ENCODE measurements around the gene SLC5A4.

Gene SLC5A4

DNA sequence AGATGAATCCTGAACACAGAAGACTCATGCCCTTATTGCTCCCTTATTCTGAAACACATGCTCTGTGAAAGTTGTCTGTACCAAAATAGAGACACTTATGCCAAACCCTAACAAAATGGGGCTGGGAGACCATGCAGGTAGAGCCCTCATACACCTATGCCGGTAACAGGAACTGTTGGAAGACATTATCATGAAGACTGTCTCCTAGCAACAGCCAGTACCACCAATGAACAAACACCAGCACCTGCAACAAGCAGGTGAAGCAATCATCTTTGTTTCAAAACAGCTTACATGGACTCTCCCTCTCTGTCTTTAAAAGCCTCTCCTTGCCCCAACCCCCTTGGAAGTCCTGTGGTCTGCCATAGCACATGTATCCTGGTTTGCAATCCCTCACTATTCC is 17.2 kb downstream of the SLC5A4 start:
- H3K4me1 ChIP-seq (ENCODE audit: control insufficient read depth, insufficient read depth, low read depth, low read length): no peaks in the 10 kb centered on the region
- no peak overlapping the region for H2BK12ac ChIP-seq (ENCODE audit: low read length in 2 of 2)
- H3K23ac ChIP-seq (ENCODE audit: low read length in 2 of 2): no peak overlapping the region
- H3K27ac ChIP-seq (ENCODE audit: low read length, poor library complexity, severe bottlenecking): no peak overlapping the region
- H3K18ac ChIP-seq (ENCODE audit: low read depth in 1 of 2, low read length in 2 of 2): no peak overlapping the region
- 76% methylated on average over 1 of the region's 1 CpG for WGBS
- H3K14ac ChIP-seq (ENCODE audit: low read length in 2 of 2): no peak overlapping the region
- no peak overlapping the region for H3K4me2 ChIP-seq (ENCODE audit: low read length, poor library complexity, severe bottlenecking)
- H2BK5ac ChIP-seq (ENCODE audit: low read depth, low read length, poor library complexity, severe bottlenecking): no peak overlapping the region
- H2BK120ac ChIP-seq (ENCODE audit: low read depth, low read length): no peak overlapping the region
- peaks cover 6 to 37% of the 10 kb centered on the region in 2 experiments for H3K27me3 ChIP-seq (ENCODE audit: control insufficient read depth in 1 of 2, insufficient read depth in 1 of 2, low read length in 2 of 2)
- H3K36me3 ChIP-seq (ENCODE audit: control insufficient read depth in 1 of 2, insufficient read depth in 2 of 2, low read depth in 1 of 2, low read length in 2 of 2): no peaks in the 10 kb centered on the region
- no peak overlapping the region for H2AK5ac ChIP-seq (ENCODE audit: low read length, severe bottlenecking)
- H3K79me1 ChIP-seq (replicated peaks; ENCODE audit: low read length, poor library complexity, severe bottlenecking): no peaks in the 10 kb centered on the region
- no peak overlapping the region for H3K9ac ChIP-seq (ENCODE audit: low read length)
- H3K9me3 ChIP-seq (ENCODE audit: control insufficient read depth, low read length): no peaks in the 10 kb centered on the region
- DNase-seq: no peak
- no peak overlapping the region for H4K91ac ChIP-seq (ENCODE audit: low read length)
- no peak overlapping the region for H2BK15ac ChIP-seq (ENCODE audit: low read depth, poor library complexity, severe bottlenecking)
- H2AFZ ChIP-seq (ENCODE audit: low read depth, low read length): no peak overlapping the region
- no peak overlapping the region for H4K8ac ChIP-seq (ENCODE audit: low read length)
- H3K4ac ChIP-seq (ENCODE audit: low read depth in 1 of 2, low read length in 2 of 2): no peak overlapping the region
- H3K4me3 ChIP-seq (ENCODE audit: insufficient read depth in 1 of 2, low read depth in 1 of 2, low read length in 2 of 2): no peak overlapping the region

DNA sequence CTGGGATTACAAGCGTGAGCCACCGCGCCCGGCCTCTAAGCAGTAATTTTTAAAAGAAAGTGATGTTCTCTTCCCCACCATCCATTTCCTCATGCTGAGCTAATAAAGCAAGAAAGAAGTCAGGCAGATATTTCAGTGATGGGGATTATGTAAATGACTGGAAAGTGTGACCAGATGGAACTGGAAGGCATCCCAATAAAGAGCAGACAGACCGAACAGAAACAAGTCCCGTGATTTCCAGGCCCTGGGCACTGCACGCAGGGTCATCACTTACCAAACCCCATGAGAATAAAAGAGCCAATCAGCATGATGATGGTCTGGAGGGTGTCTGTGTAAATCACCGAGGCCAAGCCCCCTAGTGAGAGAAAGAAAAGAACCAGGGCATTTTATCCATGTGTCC is 18.2 kb downstream of the SLC5A4 start:
- DNase-seq: no peak
- Histone ChIP-seq H2BK120ac (ENCODE audit: low read depth, low read length) (no peak overlapping the region), H2BK15ac (ENCODE audit: low read depth, poor library complexity, severe bottlenecking) (no peak overlapping the region), H3K27me3 (ENCODE audit: control insufficient read depth in 1 of 2, insufficient read depth in 1 of 2, low read length in 2 of 2) (peaks cover 6 to 42% of the 10 kb centered on the region in 2 experiments), H3K9ac (ENCODE audit: low read length) (no peak overlapping the region), H3K9me3 (ENCODE audit: control insufficient read depth, low read length) (no peaks in the 10 kb centered on the region), H3K4me2 (ENCODE audit: low read length, poor library complexity, severe bottlenecking) (no peak overlapping the region), H3K18ac (ENCODE audit: low read depth in 1 of 2, low read length in 2 of 2) (no peak overlapping the region), H3K14ac (ENCODE audit: low read length in 2 of 2) (no peak overlapping the region), H2BK12ac (ENCODE audit: low read length in 2 of 2) (no peak overlapping the region), H3K4me1 (ENCODE audit: control insufficient read depth, insufficient read depth, low read depth, low read length) (no peaks in the 10 kb centered on the region), H4K91ac (ENCODE audit: low read length) (no peak overlapping the region), H4K8ac (ENCODE audit: low read length) (no peak overlapping the region), H3K27ac (ENCODE audit: low read length, poor library complexity, severe bottlenecking) (no peak overlapping the region), H3K79me1 (replicated peaks; ENCODE audit: low read length, poor library complexity, severe bottlenecking) (no peaks in the 10 kb centered on the region), H3K4ac (ENCODE audit: low read depth in 1 of 2, low read length in 2 of 2) (no peak overlapping the region), H3K4me3 (ENCODE audit: insufficient read depth in 1 of 2, low read depth in 1 of 2, low read length in 2 of 2) (no peak overlapping the region), H2AFZ (ENCODE audit: low read depth, low read length) (no peak overlapping the region), H2AK5ac (ENCODE audit: low read length, severe bottlenecking) (no peak overlapping the region), H3K23ac (ENCODE audit: low read length in 2 of 2) (no peak overlapping the region), H2BK5ac (ENCODE audit: low read depth, low read length, poor library complexity, severe bottlenecking) (no peak overlapping the region), H3K36me3 (ENCODE audit: control insufficient read depth in 1 of 2, insufficient read depth in 2 of 2, low read depth in 1 of 2, low read length in 2 of 2) (no peaks in the 10 kb centered on the region)
- WGBS: 67% methylated on average over 3 of the region's 8 CpGs

DNA sequence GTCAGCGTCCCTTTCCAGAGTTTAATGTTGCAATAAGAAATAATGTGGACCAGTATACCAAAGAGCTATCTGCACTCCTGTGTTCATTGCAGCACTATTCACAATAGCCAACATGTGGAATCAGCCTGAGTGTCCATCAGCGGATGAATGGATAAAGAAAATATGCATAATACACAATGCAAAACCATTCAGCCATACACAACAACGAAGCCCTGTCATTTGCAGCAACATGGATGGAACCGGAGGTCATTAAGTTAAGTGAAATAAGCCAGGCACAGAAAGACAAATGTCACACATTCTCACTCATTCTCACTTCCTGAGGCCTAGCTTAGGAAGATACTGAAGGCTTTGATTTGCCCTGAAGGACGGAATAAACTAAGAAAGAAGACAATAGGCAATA is 22.1 kb downstream of the SLC5A4 start:
- H3K9me3 ChIP-seq (ENCODE audit: control insufficient read depth, low read length): no peaks in the 10 kb centered on the region
- no peak overlapping the region for H3K23ac ChIP-seq (ENCODE audit: low read length in 2 of 2)
- no peak overlapping the region for H3K4me3 ChIP-seq (ENCODE audit: insufficient read depth in 1 of 2, low read depth in 1 of 2, low read length in 2 of 2)
- H3K9ac ChIP-seq (ENCODE audit: low read length): no peak overlapping the region
- H3K4me1 ChIP-seq (ENCODE audit: control insufficient read depth, insufficient read depth, low read depth, low read length): no peaks in the 10 kb centered on the region
- no peak overlapping the region for H3K18ac ChIP-seq (ENCODE audit: low read depth in 1 of 2, low read length in 2 of 2)
- peaks cover 4 to 41% of the 10 kb centered on the region in 2 experiments for H3K27me3 ChIP-seq (ENCODE audit: control insufficient read depth in 1 of 2, insufficient read depth in 1 of 2, low read length in 2 of 2)
- H3K14ac ChIP-seq (ENCODE audit: low read length in 2 of 2): no peak overlapping the region
- 58% methylated on average over 4 of the region's 5 CpGs for WGBS
- no peak for DNase-seq
- H2BK12ac ChIP-seq (ENCODE audit: low read length in 2 of 2): no peak overlapping the region
- H2BK15ac ChIP-seq (ENCODE audit: low read depth, poor library complexity, severe bottlenecking): no peak overlapping the region
- H2BK5ac ChIP-seq (ENCODE audit: low read depth, low read length, poor library complexity, severe bottlenecking): no peak overlapping the region
- no peak overlapping the region for H2BK120ac ChIP-seq (ENCODE audit: low read depth, low read length)
- no peaks in the 10 kb centered on the region for H3K79me1 ChIP-seq (replicated peaks; ENCODE audit: low read length, poor library complexity, severe bottlenecking)
- no peak overlapping the region for H2AFZ ChIP-seq (ENCODE audit: low read depth, low read length)
- no peak overlapping the region for H3K4ac ChIP-seq (ENCODE audit: low read depth in 1 of 2, low read length in 2 of 2)
- H2AK5ac ChIP-seq (ENCODE audit: low read length, severe bottlenecking): no peak overlapping the region
- no peak overlapping the region for H4K8ac ChIP-seq (ENCODE audit: low read length)
- H4K91ac ChIP-seq (ENCODE audit: low read length): no peak overlapping the region
- H3K4me2 ChIP-seq (ENCODE audit: low read length, poor library complexity, severe bottlenecking): no peak overlapping the region
- H3K36me3 ChIP-seq (ENCODE audit: control insufficient read depth in 1 of 2, insufficient read depth in 2 of 2, low read depth in 1 of 2, low read length in 2 of 2): no peaks in the 10 kb centered on the region
- no peak overlapping the region for H3K27ac ChIP-seq (ENCODE audit: low read length, poor library complexity, severe bottlenecking)

DNA sequence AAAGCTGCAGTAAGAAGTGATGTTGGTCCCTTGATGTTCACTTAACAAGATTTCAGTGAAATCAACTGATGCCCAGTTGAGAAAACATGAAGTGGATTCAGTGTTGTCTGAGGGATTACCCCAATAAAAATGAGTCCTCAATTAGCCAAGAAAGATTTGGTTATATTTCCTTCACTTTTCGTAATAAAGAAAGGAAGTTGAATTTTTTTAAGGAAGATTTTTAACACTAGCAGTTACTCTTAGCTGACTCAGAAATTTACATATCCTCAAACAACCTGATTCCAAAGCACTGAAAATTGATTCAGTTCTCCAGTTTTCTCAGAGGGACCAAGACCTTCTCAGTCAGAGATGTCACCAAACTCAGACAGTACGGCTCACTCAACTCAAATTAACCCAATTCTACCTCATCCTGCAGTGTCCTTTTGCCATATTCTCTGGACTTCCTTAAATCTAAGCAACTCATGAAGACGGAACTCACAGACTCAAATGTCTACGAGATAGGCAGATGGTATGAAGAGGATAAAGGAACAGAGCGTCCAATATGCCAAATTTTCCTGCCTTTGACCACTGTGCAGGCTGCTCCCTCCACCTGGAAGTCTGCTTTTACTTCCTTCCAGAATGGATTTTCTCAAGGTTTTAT is 22.8 kb downstream of the SLC5A4 start:
- H3K23ac ChIP-seq (ENCODE audit: low read length in 2 of 2): no peak overlapping the region
- H2BK12ac ChIP-seq (ENCODE audit: low read length in 2 of 2): no peak overlapping the region
- H3K4ac ChIP-seq (ENCODE audit: low read depth in 1 of 2, low read length in 2 of 2): no peak overlapping the region
- H3K36me3 ChIP-seq (ENCODE audit: control insufficient read depth in 1 of 2, insufficient read depth in 2 of 2, low read depth in 1 of 2, low read length in 2 of 2): no peaks in the 10 kb centered on the region
- no peak overlapping the region for H3K9ac ChIP-seq (ENCODE audit: low read length)
- no peak overlapping the region for H2BK5ac ChIP-seq (ENCODE audit: low read depth, low read length, poor library complexity, severe bottlenecking)
- H3K4me1 ChIP-seq (ENCODE audit: control insufficient read depth, insufficient read depth, low read depth, low read length): no peaks in the 10 kb centered on the region
- no peak overlapping the region for H3K18ac ChIP-seq (ENCODE audit: low read depth in 1 of 2, low read length in 2 of 2)
- H4K91ac ChIP-seq (ENCODE audit: low read length): no peak overlapping the region
- H3K79me1 ChIP-seq (replicated peaks; ENCODE audit: low read length, poor library complexity, severe bottlenecking): no peaks in the 10 kb centered on the region
- H3K4me3 ChIP-seq (ENCODE audit: insufficient read depth in 1 of 2, low read depth in 1 of 2, low read length in 2 of 2): no peak overlapping the region
- no peak overlapping the region for H4K8ac ChIP-seq (ENCODE audit: low read length)
- no peak overlapping the region for H2AK5ac ChIP-seq (ENCODE audit: low read length, severe bottlenecking)
- no peak overlapping the region for H2BK15ac ChIP-seq (ENCODE audit: low read depth, poor library complexity, severe bottlenecking)
- no peaks in the 10 kb centered on the region for H3K9me3 ChIP-seq (ENCODE audit: control insufficient read depth, low read length)
- no peak overlapping the region for H3K4me2 ChIP-seq (ENCODE audit: low read length, poor library complexity, severe bottlenecking)
- no peak overlapping the region for H3K27ac ChIP-seq (ENCODE audit: low read length, poor library complexity, severe bottlenecking)
- H2BK120ac ChIP-seq (ENCODE audit: low read depth, low read length): no peak overlapping the region
- WGBS: 90% methylated on average over 4 of the region's 5 CpGs
- no peak overlapping the region for H3K14ac ChIP-seq (ENCODE audit: low read length in 2 of 2)
- DNase-seq: no peak
- H3K27me3 ChIP-seq (ENCODE audit: control insufficient read depth in 1 of 2, insufficient read depth in 1 of 2, low read length in 2 of 2): peaks cover 0 to 35% of the 10 kb centered on the region in 2 experiments
- no peak overlapping the region for H2AFZ ChIP-seq (ENCODE audit: low read depth, low read length)
